HG02885 (cell line): Measurements from ENCODE around the gene CFAP53.

ENCODE experiments used
- ATAC-seq: cut with Tn5 transposase; IDR thresholded peaks from one replicate; pipeline ENCODE4 v1.9.1; 2021; ENCODE audit warnings: mild to moderate bottlenecking; ENCODE audit not compliant: unreplicated experiment, poor library complexity

The CFAP53 gene

GRCh38 chr18:50199346-50199855 is 66.9 kb downstream of the CFAP53 start:
- ATAC-seq = no peak

- no peak for ATAC-seq
Measured at GRCh38 chr18:50196261-50196660, 70.0 kb downstream of the CFAP53 start.

GRCh38 chr18:50195689-50196088 is 70.6 kb downstream of the CFAP53 start:
- no peak for ATAC-seq

GRCh38 chr18:50194631-50195532 is 71.4 kb downstream of the CFAP53 start, which contains the start of gene MYO5B:
MYO5B (minus strand) TSS chr18:50195147; CDS start chr18:50194793, 354 bp downstream.
- peak; percentile 82 for ATAC-seq

- peak; percentile 11 for ATAC-seq
Measured at GRCh38 chr18:50193796-50194630, 72.3 kb downstream of the CFAP53 start.

- no peak for ATAC-seq
Measured at GRCh38 chr18:50192995-50193795, 73.1 kb downstream of the CFAP53 start.

- no peak for ATAC-seq
Measured at GRCh38 chr18:50190926-50191325, 75.4 kb downstream of the CFAP53 start.

GRCh38 chr18:50190236-50190635 is 76.1 kb downstream of the CFAP53 start:
- no peak for ATAC-seq

- peak; percentile 71 for ATAC-seq
Measured at GRCh38 chr18:50189160-50189559, 77.1 kb downstream of the CFAP53 start.

GRCh38 chr18:50188652-50189051 is 77.6 kb downstream of the CFAP53 start:
- ATAC-seq = no peak

- no peak for ATAC-seq
Measured at GRCh38 chr18:50187659-50188058, 78.6 kb downstream of the CFAP53 start.

GRCh38 chr18:50186385-50186784 is 79.9 kb downstream of the CFAP53 start:
- no peak for ATAC-seq

GRCh38 chr18:50183556-50183955 is 82.7 kb downstream of the CFAP53 start:
- ATAC-seq = no peak

GRCh38 chr18:50182511-50182910 is 83.8 kb downstream of the CFAP53 start:
- no peak for ATAC-seq

- no peak for ATAC-seq
Measured at GRCh38 chr18:50181590-50181989, 84.7 kb downstream of the CFAP53 start.

GRCh38 chr18:50179465-50179864 is 86.8 kb downstream of the CFAP53 start:
- no peak for ATAC-seq

- ATAC-seq = no peak
Measured at GRCh38 chr18:50177294-50177992, 88.9 kb downstream of the CFAP53 start.
